D341Med (cell line): ENCODE results near the gene ANKH.
"Not testable (repeated sequence)": the region's sequence is repeated elsewhere in the genome, so short reads cannot be mapped to it uniquely, and the experiment has no call there.

ENCODE experiments used
- DNase-seq: peaks from one replicate; pipeline ENCODE4 v3.0.0; 2012; ENCODE audit warnings: low spot score

Gene ANKH

GRCh38 chr5:14854799-14855198 lies 16.8 kb downstream of the ANKH start:
- DNase-seq = no peak

DNA sequence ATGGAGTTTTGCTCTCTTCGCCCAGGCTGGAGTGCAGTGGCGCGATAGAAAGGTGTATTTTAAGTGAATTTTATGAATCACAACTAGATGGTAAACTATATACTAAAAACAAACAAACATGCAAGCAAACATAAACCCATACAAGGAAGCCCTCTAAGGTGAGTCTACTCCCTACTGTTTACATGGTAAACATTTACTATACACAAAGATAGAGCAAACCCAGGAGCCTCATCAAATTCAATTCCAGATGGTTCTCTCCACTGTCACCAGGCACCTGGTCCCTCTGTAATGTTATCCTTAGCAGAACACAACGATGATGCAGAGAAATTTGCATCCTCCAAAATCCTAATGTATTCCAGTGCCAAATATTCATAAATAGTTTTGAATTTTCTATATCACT lies 17.9 kb downstream of the ANKH start:
- DNase-seq = no peak

GRCh38 chr5:14852779-14853178 lies 18.8 kb downstream of the ANKH start:
- no peak for DNase-seq

DNA sequence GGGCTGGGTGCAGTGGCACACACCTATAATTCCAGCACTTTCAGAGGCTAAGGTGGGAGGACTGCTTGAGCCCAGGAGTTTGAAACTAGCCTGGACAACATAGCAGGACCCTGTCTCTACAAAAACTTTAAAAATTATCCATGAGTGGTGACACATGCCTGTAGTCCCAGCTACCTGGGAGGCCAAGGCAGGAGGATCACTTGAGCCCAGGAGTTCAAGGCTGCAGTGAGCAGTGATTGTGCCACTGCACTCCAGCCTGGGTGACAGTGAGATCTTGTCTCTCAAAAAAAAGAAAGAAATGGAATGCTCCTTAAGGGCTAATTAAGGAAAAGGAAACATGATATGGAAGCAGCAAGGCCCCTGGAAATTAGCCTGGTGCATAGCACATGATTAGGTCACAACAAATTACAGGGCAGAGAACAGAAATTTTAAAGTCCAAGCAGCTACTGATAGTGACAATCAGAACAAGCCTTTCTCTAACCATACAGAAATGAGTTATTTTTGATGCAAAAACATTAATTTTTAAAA lies 19.5 kb downstream of the ANKH start:
- DNase-seq = no peak

DNA sequence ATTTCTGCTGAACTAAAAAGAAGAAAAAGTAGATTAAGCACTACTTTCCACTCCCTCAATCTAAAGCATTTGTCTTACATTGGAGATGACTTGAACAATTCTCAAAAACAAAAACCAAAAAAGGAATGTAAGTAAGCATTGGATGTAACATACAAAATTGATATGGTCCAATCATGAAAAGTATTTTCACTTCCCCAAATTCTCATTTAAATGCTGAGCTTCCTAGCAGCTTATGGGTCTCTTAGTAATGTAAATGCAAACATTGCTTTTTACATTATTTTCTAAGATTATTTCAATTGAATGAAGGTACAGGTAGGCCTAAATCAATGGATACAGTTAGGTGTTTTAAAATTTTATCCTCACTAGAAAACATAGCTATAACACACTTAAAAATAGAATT lies 20.0 kb downstream of the ANKH start:
- no peak for DNase-seq

- no peak for DNase-seq
Measured at GRCh38 chr5:14851050-14851419, 20.5 kb downstream of the ANKH start.

- DNase-seq = no peak
Measured at GRCh38 chr5:14850419-14851049, 21.0 kb downstream of the ANKH start.

- no peak for DNase-seq
Measured at GRCh38 chr5:14849516-14850294, 21.9 kb downstream of the ANKH start.

DNA sequence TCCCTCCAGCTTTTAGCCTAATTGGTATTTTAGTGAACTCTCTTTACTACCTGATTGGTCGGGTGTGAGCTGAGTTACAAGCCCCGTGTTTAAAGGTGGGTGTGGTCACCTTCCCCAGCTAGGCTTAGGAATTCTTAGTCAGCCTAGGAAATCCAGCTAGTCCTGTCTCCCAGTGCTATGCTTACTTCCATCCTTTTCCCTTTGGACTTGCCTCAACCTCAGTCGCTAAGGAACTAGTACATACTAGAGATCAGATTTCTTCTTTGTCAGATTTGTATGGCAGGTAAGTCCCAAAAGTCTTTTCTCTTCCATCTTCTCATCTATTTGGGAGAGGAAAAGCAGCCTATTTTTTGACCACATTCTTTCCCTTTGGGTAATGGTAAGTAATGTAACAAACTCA lies 22.6 kb downstream of the ANKH start:
- not testable (repeated sequence) for DNase-seq

GRCh38 chr5:14848385-14848784 lies 23.2 kb downstream of the ANKH start:
- DNase-seq = no peak

- DNase-seq = no peak
Measured at GRCh38 chr5:14847471-14847870, 24.1 kb downstream of the ANKH start.

GRCh38 chr5:14842117-14842516 lies 29.5 kb downstream of the ANKH start:
- no peak for DNase-seq

DNA sequence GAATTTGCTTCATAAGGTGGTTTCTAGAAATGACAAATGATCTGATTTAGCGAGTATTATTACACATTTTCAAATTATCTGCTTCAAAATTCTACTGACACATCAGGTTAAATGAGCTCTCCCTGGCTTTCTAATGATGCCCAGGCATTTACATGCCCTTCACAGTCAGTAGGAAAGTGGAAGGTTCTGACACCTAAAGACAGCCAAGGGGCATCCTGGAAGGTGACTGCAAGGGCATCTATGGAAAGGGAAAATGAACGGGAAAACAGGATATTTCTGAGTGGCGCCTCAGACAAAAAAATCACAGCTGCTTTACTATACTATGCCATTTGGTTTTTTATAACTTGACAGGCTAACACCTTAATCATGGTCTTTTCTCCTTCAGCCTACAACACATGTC lies 31.0 kb downstream of the ANKH start:
- DNase-seq = no peak

GRCh38 chr5:14838396-14839319 lies 32.9 kb downstream of the ANKH start:
- DNase-seq = peak; percentile 43

- DNase-seq = not testable (repeated sequence)
Measured at GRCh38 chr5:14837423-14838122, 34.0 kb downstream of the ANKH start.

- DNase-seq = no peak
Measured at GRCh38 chr5:14834584-14835550, 36.7 kb downstream of the ANKH start.

GRCh38 chr5:14834062-14834461 lies 37.5 kb downstream of the ANKH start:
- DNase-seq = no peak

DNA sequence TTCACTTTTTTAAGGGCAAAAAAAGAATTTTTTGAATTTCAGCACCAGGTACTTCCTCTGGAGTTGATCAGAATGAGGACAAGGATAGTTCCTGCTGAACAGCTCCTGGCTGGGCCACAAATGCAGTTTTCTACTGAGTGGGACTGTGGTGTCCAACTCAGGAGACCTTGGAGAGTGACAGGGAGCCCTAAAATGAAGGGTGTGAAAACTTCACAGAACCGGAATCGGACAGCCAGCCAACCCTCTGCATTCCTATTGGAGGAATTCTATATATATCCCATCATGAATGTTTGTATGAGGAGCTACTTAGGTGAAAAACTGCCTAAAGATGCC lies 40.6 kb downstream of the ANKH start:
- DNase-seq = no peak

DNA sequence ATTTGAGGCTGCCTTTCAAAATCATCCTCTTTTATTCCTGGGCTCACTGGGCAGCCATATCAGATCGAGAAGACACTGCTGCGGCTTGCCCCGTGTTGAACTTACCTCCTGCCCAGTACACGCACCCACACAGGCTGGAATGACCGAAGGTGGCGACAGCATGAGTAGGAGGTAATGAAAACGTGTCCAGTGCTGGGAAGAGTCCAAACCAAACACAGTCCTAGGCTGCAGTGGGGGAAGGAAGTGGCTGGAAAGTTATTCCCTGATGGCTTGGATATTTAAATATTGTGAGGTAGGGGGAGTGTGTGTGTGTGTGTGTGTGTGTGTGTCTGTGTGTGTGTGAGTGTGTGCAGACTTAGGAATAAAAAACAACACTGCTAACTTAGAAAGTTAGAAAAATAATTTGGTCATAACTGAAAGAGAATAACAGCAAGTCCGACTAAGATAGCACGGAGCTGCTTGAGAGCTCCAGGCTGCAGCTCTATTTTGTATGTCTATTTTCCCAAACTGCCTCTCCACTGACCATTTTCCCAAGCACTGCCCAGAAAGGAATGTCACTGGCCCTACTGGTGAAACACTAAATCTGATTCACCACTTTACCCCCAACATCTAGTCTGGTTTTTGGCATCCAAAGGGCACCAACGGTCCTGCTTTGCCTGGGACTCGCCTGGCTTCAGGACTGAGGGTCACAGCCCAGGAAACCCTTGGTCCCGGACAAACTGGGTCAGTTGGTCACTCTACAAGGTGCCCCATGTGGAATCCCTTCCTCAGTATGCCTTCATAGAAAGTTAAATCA lies 41.2 kb downstream of the ANKH start:
- DNase-seq = no peak

- DNase-seq = no peak
Measured at GRCh38 chr5:14829396-14829795, 42.2 kb downstream of the ANKH start.
